Fibroblast of lung (primary cell): ENCODE measurements around the gene TAF13.

Experiments used
- CTCF ChIP-seq, 2 donors: IDR thresholded peaks in 1 of 2; conservative IDR thresholded peaks in 1 of 2; 1 replicate in 1 of 2; 2 replicates in 1 of 2; pipeline ENCODE4 v1.5.1; 2011 to 2012; ENCODE audit warnings: low read length in 2 of 2, control low read depth in 1 of 2, inconsistent platforms in 1 of 2, low read depth in 1 of 2, mild to moderate bottlenecking in 1 of 2
- EZH2 ChIP-seq: IDR thresholded peaks from 2 replicates; pipeline ENCODE4 v1.5.1; 2012; ENCODE audit warnings: low read length, control low read depth, mild to moderate bottlenecking; ENCODE audit errors: missing control alignments

GRCh38 chr1:109060707-109061106 lies 15.1 kb downstream of the TAF13 start:
- no peak for TF ChIP-seq CTCF (conservative IDR thresholded peaks at IDR 0.05 in 1 of 2, IDR thresholded peaks at IDR 0.05 in 1 of 2; ENCODE audit: low read depth in 1 of 2, low read length in 2 of 2)
- no peak for TF ChIP-seq EZH2
